ENCODE measurements around the gene SNAPC4.

The SNAPC4 gene

DNA sequence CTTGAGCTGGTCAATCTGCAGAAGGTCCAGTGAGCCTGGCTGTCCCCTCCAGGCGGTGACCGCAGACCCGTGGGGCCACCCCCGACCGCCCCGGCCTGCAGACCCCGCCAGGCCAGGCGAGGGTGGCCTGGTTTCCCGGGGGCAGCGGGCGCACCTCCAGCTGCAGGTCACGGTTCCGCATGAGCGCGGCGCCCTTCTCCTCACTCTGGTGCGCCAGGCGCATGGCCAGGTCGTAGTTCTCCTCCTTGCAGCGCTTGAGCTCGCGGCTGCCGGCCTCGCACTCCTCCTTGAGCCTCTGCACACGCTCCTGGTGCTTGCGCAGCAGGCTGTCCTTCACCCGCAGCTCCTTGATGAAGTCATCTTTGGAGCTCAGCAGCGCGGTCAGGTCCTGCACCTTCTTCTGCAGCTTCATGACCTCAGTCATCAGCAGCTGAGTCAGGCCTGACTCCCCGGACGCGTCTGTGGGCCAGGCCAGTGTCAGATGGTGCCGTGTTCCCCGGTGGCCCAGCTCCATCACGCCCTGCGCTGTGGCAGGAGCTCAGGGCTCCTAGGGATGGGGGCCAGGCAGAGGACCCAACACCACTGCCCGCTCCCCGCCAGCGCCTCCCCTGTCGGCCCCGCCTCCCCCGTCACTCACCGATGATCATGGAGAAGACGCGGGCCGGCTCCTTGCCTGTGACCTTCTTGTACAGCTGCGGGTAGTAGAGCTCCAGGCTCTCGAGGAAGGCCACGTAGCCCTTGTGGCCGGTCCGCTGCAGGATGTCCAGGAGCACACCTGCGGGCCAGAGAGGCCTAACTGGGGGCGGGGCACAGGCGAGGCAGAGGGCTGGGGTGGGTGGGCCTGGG, 29.1 kb downstream of the SNAPC4 start:
- DNase-seq, result no peak

DNA sequence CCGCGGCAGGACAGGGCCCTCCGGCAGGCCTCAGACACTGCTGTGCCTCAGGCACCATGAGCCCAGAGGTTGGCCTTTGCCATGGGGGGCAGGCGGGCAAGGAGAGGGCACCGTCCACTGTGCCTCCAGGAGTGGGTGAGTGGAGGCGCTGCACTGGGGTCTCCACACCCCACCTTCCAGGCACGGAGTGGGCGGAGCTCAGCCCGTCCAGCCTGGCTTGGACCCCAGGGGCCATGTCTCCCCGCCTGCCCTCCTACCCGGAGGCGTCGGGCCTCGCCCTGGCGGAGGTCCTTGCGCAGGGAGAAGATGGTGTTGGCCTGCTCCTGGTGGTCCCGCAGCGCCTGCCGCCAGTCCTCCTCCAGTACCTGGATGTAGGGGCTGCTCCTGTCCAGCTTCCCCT, 29.9 kb downstream of the SNAPC4 start:
- no peak for DNase-seq

- no peak for DNase-seq
Measured at GRCh38 chr9:136368190-136368589, 31.8 kb downstream of the SNAPC4 start.

DNA sequence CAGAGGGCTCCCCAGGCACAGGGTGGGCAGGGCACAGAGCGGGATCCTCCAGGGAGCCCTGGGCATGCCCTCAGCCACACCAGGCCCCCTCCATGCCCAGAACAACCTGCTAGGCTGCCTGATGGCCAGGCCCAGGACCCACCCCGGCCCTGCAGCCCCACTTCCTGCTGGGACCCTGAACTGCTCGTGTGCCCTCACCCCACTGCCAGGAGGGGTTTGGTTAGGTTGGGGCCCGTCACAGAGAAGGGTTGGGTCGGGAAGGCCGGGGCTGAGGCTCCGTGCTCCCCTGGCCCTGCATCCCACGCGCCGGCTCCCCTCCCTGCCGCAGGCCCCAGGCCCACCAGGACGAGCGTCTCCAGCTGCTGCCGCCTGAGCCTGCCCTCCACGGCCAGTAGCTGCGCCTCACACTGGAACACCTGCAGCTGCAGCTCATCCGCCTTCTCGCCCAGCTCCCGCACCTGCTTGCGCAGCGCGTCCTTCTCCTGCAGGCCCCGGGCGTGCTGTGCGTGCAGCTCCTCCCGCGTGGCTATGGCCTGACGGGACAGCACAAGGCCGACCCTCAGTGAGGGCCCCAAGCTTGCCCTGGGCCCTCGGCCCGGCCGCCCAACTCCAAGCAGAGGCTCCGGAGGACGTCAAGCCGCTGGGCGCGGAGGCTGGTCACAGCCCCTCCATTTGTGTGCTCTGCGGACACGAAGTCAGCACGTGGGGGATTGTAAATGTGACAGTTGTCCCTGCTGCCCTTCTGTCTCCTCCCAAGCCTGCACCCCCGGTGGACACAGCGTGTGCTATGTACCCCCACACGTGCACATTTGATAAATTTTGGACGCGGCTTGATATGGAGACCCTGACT, 32.4 kb downstream of the SNAPC4 start:
- no peak for DNase-seq

DNA sequence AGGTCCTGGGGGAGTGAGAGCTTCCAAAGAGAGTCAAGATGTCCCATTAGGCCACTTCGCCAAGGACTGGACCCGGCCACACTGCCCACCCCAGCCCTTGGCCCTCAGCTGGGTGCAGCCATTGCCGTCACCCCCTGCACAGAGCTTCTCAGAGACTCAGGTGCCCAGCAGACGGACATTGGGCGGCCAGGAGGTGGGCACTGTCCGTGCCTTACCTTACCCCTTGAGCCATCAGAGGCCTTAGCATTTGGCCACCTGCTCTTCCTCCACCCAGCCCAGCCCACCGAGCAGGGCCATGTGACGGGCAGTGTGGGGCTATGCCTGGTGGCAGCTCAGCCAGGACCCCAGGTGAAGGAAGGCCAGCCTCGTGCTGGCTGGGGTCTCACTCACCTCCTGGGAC, 33.1 kb downstream of the SNAPC4 start:
- DNase-seq, result no peak

DNA sequence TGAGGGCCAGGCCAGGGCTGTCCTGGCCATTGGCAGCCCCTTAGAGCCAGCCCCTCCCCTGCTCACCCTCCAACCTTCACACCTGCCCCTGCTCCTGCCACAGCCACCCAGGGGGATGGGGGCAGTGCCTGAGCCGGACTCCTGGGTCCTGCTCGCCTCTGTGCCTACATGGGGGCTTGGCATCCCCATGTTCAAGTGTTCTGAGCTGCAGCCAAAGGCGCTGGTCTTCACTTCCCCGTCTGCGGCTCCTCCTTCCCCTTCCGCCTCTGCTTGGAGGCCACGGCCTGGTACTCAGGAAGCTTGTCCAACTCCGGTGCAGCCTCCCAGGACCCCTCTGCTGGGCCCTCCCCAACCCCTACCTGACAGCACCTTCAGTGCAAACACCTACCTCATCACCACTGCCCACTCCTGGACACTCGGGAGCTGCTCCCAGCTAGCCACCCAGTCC, 34.2 kb downstream of the SNAPC4 start:
- no peak for DNase-seq

- DNase-seq, result no peak
Measured at GRCh38 chr9:136364942-136365774, 34.8 kb downstream of the SNAPC4 start.

DNA sequence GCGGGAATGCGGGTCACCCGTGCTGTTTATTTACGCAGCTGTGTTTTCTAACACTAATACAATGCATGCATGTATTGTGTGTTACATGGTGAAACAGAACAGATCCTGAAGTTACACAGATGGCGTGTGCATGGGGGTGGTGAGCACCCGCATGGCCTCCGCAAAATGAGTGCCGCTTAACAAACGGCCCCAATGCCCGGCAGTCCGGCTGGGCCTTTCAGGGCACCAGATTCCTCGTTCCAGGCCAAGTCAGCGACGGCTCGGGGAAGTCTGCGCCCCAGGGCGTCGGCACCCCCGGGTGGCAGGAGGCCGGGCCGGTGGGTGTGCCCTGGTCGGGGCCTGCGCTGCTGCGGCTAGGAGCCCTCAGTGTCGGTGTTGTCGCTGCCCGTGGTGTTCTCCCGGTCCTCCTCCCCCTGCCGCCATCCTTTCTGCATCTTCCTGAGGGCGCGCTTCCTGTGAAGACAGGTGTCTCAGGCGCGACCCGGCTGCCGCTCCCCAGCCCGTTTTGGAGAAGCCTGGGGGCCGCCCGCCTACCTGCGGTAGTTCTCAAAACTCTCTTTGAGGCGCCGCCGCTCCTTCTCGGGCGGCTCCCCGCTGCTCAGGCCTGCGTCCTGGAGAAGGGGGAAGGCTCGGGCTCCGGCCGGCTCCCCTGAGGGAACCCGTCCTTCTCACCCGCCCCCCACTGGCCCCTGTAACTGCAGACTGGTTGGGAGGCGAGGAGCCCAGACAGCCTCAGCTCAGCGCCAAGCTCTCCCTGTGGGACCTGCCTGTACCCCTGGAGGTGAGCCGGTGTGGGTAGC, 35.8 kb downstream of the SNAPC4 start:
- DNase-seq, result peak; percentile 72

DNA sequence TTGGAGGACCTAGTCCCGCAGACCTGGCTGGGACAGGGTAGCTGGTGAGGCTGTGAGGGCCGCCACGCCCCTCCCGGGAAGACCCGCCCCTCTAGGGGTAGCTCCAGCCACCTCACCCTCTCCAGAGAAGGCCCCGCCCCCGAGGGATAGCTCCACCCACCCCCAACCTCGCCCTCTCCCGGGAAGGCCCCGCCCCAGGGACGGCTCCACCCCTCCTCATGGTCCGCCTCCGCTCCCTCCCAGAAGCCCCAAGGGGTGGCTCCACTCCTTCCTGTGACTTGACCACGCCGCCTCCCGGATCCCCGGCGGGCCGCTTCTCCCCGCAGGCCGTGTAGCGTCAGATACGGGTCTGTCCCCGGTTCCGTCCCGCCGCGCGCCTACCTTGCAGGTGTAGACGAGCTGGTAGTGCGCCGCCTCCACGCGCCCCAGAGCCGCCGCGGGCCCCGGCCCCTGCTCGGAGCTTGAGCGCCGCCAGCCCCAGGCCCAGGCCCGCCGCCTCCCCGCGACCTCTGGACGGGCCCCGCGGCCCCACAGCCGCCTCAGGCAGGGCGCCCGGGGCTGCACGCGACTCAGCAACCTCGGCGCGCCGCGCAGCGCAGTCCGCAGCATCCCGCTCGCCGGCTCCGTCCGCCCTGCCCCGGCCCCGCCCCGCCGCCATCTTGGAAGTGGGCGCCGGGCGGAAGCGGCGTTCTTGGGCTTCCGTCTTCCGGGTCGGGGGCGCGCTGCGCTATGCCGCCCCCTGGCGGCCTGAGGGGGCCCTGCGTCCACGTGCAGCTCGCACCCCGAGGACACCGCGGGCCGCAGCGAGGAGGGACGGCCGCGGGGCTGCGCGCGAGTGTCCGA, 36.6 kb downstream of the SNAPC4 start, which contains the start of gene DNLZ:
TSS of gene DNLZ (minus strand) at position 639 of the 843 bp plus-strand sequence. CDS start at position 609, 30 bp downstream.
- DNase-seq, result peak; percentile 78

GRCh38 chr9:136362450-136362784, 37.6 kb downstream of the SNAPC4 start:
- no peak for DNase-seq

GRCh38 chr9:136361754-136362449, 38.1 kb downstream of the SNAPC4 start:
- no peak for DNase-seq

DNA sequence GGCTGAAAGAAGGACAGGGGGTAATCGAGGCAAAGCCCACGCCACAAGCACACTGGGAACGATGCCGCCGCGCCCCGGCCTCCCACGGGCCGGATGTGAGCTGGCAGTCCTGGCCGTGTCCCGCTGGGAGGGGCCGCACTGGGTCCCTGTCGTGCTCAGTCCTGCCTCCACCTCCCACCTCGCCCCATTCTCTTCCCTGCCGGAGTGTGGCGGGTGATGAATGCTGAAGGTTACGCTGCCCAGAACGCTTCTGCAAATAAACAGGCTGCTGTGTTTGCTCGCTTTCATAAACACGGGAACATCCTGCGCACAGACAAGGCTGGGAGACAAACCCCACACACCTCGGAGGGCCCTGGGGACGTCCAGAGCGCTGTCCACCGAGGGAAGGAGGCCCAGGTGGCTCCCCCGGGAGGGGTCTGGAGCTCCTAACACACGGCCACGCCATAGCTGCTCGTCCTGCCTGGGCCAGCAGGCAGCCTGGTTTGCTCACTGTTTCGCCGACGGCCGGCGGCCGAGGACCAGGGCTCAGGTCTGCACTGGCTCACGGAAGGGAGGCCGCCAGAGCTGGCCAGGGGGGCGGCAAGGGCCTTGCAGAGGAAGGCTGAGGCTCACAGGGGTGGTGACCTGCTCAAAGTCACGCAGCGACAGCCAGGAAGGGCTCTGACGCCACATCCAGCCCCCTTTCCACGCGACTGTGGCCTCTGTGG, 38.8 kb downstream of the SNAPC4 start:
- no peak for DNase-seq

DNA sequence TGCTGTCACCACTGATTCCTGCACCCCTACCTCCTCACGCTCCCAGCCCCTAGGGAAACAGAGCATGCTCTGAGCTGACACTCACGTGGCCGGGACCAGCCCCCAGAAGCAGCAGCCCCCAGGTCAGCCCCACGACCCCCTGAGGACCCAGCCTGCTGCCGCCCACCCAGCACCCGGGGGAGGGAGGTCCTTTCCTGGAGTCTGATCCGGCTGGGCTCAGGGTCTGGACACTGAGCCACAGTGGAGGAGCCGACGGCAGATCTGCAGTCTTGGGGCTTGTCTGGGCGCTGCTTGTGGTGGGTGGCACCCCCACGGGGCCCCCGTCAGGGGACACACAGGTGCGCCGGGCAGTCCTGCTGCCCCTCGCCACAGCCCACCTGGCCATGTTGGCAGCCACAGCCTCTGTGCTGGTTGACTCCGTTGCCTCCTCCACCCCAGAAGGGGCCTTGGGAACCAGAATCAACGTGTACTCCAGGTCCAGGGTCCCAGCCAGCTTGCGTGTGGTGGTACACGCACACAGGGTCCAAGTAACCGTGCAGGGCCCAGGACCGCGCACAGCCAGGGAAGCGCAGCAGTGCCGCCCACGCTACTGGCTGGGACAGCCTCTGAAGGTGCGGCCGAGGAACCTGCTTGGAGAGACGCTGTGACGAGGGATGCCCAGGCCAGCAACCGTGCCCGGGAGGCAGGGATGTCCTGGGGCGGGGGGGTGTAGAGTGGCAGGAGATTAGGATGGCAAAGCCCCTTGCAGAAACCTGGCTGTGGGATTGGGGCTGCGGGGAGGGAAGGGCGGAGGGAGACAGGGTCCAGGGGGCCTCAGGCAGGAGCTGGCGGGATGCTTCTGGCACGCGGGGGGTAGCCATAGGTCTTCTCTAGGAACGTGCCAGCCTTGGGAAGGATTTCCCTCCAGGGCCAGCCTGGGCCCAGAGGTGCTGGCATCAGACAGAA, 39.9 kb downstream of the SNAPC4 start:
- no peak for DNase-seq

- no peak for DNase-seq
Measured at GRCh38 chr9:136358888-136359287, 41.1 kb downstream of the SNAPC4 start.

DNA sequence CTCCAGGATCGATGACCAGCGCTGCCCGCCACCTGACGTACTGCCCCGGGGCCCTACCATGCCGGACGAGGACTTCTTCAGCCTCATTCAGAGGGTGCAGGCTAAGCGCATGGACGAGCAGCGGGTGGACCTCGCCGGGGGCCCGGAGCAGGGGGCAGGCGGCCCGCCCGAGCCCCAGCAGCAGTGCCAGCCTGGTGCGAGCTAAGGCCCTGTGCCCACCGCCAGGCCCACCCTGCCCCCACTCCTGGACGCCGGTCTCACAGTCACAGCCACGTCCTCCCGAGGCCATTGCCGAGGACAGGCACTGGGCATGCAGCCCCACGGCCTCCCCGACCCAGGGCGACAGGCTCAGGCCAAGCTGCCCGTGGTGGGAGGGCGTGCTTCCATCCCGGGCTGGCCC, 42.0 kb downstream of the SNAPC4 start:
- no peak for DNase-seq

GRCh38 chr9:136357202-136357725, 42.7 kb downstream of the SNAPC4 start:
- no peak for DNase-seq

DNA sequence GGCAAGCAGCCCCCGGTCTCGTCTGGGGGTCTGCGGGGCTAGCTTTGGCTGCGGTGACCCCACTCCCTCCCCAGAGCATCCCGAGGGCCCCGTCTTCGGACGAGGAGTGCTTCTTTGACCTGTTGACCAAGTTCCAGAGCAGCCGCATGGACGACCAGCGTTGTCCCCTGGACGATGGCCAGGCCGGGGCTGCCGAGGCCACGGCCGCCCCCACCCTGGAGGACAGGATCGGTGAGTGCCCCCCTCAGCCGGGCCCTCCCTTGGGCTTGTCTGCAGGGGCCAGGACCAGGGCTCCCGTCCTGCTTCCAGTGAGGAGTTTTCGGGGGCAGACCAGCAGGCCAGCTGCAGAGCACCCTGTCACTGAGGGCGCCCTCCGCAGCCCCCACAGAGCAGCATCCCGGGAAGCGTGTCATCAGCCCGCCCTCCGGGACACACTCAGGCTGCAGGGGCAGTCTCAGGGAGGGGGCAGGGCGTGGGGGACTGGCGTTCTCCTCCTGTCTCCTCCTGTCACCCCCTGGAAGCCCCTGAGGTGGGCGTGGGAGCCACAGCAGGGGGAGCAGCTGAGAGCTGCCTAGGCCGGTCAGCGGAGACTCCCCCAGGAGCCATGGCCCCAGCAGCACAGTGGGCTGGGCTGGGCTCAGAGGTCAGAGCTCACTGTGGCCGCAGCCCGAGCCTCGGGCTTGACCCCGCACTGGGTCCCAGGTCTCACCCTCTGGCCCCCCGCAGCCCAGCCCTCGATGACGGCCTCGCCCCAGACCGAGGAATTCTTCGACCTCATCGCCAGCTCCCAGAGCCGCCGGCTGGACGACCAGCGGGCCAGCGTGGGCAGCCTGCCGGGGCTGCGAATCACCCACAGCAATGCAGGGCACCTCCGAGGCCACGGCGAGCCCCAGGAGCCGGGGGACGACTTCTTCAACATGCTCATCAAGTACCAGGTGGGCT, 44.1 kb downstream of the SNAPC4 start:
- no peak for DNase-seq

All from DMS79 treated with DMSO at 0.1 percent for 48 hours (cell line).